Ecto neural progenitor cell (in vitro differentiated cells): ENCODE results near the gene OTOP2.
"Not testable (repeated sequence)": the region's sequence is repeated elsewhere in the genome, so short reads cannot be mapped to it uniquely, and the experiment has no call there.

Source experiments
- DNase-seq: peaks from one replicate; pipeline ENCODE4 v3.0.0-alpha.2; 2018; ENCODE audit warnings: low spot score

Gene OTOP2

DNA sequence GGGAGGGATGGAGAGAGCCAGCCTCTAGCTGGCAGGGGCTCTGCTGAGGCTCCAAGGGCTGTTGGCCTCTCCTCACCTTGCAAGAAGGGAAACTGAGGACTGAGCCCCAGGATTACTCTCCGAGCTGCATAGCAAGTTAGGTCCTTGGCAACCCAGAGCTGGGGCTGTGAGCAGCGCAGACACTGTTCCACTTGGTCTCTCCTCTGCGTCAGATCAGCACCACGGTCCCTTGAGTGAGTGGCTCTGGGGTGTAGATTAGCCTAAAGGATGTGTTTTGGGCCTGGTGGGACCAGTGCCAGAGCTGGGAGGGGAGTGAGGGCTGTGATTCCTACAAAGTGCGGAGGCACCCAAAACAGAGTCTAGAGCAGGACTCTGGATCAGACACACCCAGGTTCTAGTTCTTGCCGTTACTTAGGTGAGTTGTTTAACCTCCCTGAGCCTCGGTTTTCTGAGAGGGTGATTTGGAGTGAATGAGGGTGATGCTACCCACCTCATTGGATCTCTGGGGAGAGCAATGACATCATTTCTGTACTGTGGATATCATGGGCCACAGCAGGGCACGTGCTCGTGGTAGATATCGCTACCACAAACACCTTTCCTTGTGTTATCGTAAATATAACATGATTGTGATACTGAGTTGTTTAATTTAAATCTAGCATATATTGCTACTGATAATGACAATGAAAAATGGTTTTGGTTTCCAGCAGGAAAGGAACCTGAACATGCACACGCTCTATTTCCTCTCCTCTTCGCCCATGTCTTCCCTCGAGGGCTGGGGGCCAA, 22.5 kb upstream of the OTOP2 start:
- DNase-seq = peak; percentile 45

- no peak for DNase-seq
Measured at GRCh38 chr17:74903034-74903433, 21.0 kb upstream of the OTOP2 start.

DNA sequence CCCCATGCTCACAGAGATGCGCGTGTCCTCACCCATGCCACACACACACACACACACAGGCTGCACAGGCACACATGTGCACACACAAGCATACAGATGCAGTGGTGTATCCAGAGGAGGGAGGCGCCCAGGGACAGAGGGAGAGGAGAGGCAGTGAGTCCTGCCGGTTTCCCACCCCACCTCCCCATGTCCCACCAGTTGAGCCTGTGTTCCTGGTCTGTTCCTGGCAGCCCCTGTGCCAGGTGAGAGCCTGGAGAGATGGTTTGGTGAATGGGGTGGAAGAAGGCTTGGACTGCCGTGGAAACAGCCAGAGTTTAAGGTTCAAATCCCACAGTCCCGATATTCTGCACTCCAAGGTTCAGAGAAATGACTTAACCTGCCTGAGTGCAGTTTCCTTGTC, 20.4 kb upstream of the OTOP2 start:
- DNase-seq = no peak

DNA sequence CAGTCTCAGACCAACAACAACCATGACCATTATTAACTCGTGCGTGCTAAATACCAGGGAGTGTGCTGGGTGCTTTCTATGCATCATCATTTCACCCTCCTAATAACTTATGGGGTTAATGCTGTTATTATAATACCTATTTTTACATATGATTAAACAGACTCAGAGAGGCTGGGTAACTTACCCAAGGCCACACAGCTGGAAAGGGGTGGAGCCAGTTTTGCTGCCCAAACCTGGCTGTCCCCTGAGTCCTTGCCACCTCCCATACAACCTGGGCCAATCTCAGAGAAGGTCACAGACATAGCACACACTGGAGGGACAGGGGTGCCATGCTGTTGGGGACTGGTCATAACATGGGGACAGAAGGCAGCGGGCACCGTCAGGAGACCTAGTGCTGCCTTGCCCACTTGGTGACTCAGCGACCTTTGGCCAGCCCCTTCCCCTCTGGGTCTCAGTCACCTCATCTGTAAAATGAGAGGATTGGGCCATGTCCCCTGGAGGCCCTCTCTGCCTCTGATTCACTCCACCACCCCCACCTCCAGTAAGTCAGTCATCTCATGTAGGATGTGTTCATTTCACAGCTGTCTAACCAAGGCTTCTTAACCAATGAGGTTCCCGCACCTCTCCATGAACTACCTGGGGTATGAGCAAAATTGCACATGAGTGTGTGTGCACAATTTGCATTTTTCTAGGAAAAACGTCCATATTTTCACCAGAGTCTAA, 19.2 kb upstream of the OTOP2 start:
- DNase-seq = no peak

GRCh38 chr17:74906214-74906793, 17.8 kb upstream of the OTOP2 start:
- not testable (repeated sequence) for DNase-seq

DNA sequence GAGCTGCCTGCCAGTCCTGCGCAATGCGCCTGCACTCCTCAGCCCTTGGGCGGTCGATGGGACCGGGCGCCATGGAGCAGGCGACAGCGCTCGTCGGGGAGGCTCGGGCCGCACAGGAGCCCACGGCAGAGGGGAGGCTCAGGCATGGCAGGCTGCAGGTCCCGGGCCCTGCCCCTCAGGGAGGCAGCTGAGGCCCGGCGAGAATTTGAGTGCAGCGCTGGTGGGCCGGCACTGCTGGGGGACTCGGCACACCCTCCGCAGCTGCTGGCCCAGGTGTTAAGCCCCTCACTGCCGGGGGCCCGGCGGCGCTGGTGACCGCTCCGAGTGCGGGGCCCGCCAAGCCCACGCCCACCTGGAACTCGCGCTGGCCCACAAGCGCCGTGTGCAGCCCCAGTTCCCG, 17.1 kb upstream of the OTOP2 start:
- no peak for DNase-seq

DNA sequence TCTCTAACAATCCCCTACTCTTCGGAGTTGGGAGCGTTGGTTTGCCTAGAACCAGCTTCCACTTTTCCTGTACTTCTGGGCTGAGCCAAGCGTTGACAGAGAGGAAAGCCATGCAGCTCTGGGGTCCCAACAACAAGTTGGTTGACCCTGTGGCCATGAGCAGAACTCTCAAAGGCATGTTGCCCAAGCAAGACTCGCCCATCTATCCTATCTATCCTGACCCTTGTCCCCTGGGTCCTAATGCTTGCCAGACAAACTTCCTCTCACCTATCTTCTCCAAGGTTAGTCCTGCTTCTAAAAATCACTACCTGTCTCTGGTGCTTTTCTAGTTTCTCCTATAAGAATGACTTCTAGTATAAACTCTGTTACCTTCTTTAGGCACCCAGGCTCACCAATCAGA, 15.0 kb upstream of the OTOP2 start:
- DNase-seq = not testable (repeated sequence)

DNA sequence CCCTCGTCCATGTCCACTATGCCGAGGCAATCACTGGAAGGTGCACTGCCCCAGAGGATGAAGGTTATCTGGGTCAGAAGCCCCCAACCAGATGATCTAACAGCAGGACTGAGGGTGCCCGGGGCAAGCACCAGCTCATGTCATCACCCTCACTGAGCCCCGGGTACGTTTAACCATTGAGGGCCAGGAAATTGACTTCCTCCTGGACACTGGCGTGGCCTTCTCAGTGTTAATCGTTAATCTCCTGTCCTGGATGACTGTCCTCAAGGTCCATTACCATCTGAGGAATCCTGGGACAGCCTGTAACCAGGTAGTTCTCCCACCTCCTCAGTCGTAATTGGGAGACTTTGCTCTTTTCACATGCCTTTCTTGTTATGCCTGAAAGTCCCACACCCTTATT, 12.7 kb upstream of the OTOP2 start:
- not testable (repeated sequence) for DNase-seq

DNA sequence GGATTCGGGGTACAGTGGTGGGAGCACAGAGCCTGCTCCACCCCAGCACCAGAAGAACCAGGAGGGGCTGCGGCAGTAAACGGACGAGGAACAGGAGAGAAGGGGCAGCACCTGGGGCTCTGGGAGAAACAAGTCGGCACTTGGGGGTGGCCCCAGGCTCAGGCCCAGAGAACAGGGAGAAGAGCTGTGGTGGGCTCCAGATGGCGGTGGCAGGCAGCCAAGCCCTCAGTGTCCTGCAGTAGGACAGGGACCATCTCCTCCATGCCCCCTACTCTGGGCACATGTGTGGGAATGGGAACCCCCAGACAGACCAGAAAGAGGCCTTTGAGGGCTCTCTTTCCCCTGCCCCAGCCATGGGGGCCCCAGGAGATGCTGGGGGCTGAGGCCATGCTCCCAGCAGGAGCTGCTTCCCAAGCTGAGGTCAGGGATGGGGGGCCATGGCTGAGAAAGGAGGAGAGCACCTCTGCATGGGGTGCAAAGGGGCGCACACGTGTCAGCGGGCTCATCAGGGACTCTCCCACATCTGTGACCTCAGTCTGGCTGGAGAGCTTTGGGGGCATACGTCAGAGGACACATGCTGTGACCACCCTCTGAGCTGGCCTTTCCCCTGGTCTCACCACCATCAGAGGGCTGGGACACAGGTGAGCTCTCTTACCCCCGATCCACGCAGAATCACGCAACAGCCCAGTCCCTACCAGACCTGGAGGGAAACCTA, 7.8 kb upstream of the OTOP2 start:
- DNase-seq = no peak

DNA sequence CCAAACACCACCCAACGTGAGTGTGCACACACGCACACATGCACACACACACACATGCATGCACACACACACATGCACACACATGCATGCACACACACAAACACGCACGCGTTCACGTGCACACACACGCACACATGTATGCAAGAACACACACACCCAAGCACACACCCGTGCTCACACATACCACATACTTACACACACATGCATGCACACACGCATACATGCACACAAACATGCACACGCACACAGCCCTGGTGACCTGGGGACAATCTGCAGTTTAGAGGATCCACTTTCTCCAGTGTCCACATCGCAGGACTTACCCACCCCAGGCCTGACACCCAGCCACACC, 7.2 kb upstream of the OTOP2 start:
- no peak for DNase-seq

- DNase-seq = no peak
Measured at GRCh38 chr17:74917430-74917829, 6.6 kb upstream of the OTOP2 start.

- no peak for DNase-seq
Measured at GRCh38 chr17:74918906-74919305, 5.2 kb upstream of the OTOP2 start.

DNA sequence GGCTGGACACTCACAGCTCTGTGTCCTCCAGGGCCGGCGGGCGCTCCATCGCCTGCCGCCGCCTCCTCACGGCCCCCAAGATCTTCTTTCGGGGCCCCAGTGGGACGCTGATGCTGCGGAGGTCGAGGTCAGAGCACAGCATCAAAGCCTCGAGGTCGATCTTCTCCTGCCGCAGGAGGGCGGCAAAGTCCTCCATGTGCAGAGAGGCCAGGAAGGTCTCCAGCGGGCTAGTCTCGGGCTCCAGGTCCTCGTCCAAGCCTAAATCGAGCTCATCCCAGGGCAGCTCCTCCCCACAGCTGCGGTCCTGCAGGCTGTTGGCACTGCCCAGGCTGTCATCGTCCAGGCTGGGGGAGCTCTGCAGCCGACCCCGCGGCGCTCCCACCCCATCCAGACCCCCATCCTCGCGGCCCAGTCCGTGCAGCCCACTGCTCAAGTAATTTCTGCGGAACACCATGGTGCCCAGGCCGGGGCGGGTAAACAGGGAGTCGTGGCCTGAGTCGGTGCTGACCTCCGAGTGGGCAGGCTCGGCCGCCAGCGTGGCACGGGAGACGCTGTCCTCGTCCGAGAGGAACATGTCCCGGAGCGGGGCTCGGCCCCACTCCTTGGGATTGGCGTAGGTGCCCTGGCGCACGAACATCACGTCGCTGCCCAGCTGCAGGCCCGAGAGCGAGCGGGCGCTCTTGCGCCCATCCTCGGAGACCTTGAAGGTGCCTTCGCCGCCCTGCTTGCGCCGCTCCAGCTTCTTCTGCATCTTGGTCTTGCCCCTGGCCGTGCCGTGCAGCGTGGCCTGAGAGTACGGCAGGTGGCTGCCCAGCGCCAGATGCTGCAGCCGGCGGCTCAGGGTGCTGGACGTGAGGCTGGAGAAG, 4.4 kb upstream of the OTOP2 start:
- DNase-seq = no peak

- DNase-seq = no peak
Measured at GRCh38 chr17:74920306-74920620, 3.8 kb upstream of the OTOP2 start.

GRCh38 chr17:74920642-74921025, 3.4 kb upstream of the OTOP2 start:
- no peak for DNase-seq

- DNase-seq = no peak
Measured at GRCh38 chr17:74921026-74921681, 2.9 kb upstream of the OTOP2 start.

- no peak for DNase-seq
Measured at GRCh38 chr17:74921769-74922168, 2.3 kb upstream of the OTOP2 start.

DNA sequence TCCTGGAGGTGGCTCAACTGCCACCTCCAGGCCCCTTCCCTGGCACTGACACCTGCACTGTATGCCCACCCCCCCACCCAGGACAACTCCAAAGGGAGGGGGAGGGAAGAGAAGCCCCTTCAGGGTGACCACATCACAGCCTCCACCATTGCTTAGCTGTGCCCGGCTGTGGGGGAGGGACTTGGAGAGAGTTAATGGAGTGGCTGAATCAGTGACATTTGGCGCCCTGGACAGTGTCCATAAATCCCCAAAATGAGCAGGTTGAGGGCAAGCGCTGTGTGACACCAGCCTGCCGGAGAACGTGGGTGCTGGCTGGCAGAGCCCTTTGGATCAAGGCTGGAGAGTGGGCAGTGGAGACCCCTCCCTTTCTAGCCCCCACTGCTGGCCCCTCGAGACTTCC, 1.9 kb upstream of the OTOP2 start:
- no peak for DNase-seq

- peak; percentile 66 for DNase-seq
Measured at GRCh38 chr17:74922694-74923537, 1.2 kb upstream of the OTOP2 start, which contains the start of gene USH1G. TSS of gene USH1G (minus strand) at chr17:74923255. CDS start at chr17:74923073, 182 bp downstream.

DNA sequence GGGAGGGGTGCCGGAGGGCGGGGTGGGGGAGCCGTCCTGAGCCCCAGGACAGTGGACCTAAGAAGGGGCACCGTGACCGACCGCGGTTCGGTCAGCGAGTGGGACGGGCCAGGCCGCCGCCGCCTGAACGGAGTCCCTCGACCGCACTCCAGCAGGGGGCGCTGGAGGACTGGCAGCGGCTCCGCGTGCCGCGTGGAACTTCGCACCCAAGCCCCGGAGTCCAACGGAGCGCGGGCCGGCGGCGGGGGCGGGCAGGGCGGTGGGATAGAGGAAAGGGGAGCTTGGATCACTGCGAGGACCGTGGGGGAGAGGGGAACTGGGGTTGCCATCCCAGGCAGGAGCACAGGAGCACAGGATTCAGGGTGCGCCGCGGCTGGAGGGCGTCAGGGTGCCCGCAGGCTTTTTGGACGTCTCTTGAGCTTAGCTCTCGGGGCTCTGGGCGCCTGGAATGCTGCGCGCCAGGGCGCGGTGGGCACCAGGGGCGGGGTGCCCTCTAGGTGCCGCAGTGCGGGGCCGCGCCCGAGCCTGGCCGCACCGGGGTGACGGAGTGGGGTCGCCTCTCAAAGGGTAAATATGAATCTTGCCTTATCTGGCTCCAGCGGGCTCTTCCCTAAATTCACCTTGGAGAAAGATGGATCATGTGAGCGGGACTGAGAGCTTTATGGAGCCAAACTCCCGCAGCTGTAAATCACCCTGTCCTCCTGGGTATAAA, 379 bp upstream of the OTOP2 start:
- peak; percentile 91 for DNase-seq
